Measurements from ENCODE around the gene SHC1.

The SHC1 gene, protein sequence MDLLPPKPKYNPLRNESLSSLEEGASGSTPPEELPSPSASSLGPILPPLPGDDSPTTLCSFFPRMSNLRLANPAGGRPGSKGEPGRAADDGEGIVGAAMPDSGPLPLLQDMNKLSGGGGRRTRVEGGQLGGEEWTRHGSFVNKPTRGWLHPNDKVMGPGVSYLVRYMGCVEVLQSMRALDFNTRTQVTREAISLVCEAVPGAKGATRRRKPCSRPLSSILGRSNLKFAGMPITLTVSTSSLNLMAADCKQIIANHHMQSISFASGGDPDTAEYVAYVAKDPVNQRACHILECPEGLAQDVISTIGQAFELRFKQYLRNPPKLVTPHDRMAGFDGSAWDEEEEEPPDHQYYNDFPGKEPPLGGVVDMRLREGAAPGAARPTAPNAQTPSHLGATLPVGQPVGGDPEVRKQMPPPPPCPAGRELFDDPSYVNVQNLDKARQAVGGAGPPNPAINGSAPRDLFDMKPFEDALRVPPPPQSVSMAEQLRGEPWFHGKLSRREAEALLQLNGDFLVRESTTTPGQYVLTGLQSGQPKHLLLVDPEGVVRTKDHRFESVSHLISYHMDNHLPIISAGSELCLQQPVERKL
- total RNA-seq: 40.3 to 78.6 (median 61.2) reads per million in 18 experiments

DNA sequence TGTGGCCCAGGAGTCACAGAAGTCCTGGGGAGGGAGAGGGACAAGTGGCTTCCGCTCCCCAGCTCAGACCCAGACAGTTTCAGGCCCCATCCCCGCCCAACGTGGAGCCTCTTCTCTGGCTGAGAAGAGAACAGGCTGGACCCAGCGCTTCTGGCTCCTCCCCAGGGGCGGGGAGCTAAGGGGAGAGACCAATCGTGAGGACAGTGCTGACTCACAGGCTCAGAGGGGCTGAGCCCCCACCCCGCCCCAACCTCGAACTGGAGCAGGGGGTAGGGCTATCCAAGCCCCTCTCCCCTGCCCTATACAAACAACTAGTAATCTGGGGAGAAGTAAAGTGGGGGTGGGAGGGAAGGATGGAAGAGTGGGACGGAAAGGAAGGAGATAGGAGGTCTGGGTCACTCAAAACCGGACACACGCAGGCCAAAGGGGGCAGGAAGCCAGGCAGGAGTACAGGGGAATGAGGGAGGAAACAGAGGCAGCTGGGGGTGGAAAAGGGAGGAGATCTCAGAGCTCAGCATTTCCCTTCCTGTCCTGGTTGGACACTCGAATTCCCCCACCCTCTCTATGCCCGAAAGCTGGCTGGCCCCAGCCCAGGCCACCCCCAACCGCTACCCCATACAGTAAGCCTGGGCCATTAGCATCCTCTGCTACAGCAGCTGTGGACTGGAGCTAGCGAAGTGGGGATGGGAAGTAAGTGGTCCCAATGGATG lies at the start of gene SHC1:
SHC1 (minus strand) TSS at position 117 of the 710 bp plus-strand sequence. CDS start 221 bp downstream, outside the sequence.
- DNase-seq: peak; percentile 32 to 45

DNA sequence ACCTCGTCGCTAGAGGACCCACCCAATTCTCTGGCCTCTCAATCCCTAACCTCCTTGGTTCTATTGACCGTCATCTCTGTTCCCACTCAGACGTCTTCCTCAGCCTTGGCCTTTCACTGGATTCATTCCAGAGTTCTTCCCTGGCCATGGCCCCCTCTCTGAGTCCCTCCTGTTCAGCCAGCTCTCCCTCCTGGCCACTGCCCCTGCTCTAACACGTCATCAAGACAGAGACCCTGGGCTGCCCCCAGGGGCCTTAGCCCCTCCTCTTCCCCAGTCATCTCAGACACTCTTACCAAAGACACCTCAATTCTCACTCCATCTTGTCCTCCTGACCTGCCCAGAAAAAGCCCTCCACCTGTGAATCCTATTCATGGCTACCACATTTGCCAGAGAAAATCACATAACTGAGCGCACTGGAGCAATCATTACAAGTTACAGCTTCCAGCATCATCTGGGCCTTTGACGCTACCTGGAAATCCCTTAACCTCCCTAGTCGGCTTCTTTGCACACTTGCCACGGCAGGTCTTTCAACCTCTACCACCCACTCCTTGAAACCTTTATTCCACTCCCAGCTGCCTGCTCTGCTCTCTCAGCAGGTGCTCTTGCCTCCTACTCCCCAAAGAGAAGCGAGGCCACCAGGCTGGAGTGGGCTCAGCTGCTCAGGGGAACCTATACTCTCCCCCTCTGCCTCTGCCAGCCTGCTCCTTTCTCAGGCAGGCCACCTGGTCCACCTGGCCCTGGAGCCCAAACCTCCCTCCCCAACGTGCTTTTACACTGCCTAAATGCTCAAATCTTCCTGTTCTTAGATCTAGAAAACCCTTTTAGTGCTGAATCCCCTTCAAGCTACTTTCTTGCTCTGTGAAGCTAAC lies 49.1 kb upstream of the SHC1 start:
- no peak for DNase-seq

DNA sequence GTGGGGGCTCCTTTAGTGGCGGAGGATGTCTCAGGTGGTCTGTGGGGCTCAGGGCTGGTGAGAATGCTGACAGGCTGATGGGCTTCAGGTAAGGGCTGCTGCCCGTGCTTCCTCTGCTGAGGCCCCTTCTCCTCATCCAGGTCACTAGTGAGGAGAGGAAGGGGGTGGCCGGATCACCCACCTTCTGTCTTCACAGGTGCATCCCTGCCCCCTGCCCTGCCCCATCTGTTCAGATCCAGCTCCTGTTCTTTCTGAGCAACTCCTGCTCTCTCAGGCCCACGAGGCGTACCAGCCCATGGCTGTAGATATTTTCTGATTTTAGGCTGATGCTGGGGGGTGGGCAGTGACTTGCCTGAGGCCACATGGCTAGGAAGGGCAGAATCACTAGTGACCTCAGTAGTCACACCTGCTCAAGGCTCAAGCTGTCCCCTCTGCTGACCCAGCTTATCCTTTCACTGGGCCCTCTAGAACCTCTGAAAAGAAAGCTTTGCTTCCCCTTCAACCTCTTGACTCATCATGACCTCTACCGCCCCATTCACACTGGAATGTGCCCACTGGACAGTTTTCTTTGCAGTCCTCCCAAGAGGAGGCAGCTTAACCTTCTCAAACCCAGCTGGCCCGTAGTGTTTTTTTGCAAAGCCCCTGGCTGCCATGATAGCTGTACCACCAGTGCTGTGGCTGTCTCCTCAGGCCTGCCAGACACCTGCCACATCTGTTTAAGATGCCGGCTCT lies 48.2 kb upstream of the SHC1 start:
- no peak for DNase-seq

DNA sequence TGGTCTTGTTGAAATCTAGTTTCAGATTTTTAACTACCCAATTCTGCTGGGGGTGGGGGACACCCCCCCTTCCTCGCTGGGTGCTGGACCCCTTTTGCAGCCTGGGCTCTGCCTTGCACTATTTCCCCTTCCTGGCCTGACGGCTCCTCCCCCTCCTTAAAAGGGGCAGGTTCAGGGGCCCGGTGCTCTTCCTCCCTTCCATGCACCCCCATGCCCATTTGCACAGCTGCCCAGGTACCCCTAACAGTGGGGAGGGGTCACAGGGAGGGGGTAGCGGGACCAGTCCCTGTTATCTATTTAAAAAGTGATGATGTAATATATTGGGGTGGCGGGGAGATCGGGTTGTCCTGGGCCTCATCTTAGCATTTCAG lies 47.4 kb upstream of the SHC1 start:
- no peak for DNase-seq

DNA sequence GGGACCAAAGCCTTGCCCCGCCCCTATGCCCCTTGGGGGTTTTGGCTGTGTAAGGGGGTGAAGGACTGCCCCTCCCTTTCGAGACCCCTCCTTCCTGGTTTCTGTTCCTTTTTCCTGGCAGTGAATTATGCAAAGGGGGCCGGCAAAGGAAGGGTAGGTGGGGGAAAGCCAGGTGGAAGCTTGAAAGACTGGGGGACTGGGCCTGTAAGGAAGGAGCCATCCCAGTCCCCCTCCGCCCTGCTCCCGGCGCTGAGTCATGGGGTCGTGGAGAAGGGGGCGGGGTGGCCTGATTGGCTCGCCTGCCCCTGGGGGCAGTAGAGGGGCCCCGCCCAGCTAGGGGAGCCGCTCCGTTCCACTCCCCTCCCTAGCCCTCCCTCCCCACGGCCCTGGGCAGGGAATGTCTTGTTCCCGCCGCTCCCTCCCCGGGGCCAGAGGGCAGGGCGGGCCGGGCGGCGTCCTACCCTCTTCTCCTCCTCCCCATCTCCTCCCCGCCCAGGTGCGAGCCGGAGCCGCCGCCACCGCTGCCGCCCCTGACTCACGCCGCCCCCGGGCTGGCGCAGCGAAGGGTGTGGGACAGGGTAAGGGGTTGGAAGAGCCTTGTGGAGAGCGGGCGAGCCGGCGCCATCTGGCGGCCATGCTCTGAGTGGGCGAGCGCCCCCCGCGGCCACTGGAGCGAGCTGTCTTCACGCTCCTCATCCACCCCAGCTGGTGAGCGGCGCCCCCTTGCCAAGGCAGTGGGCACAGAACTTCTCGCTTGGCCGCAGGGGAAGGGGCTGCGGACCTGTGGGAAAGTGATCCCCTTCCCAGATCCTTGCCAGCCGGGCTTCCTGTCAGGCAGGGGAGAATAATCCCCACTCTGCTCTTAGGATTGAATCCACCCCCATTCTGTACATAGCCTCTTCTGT lies 46.7 kb upstream of the SHC1 start:
- DNase-seq: peak; percentile 66 to 72

DNA sequence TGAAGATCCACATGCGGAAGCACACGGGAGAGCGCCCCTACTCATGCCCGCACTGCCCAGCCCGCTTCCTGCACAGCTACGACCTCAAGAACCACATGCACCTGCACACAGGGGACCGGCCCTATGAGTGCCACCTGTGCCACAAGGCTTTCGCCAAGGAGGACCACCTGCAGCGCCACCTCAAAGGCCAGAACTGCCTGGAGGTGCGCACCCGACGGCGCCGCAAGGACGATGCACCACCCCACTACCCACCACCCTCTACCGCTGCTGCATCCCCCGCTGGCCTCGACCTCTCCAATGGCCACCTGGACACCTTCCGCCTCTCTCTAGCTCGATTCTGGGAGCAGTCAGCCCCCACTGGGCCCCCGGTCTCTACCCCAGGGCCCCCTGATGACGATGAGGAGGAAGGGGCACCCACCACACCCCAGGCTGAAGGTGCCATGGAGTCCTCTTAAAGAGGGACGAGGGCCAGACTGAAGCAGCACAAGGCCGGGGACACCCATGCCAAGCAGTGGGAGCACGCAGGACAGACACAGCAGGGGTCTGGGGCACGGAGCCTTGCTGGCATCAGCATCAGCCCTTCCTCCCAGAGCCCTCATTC lies 45.8 kb upstream of the SHC1 start:
- DNase-seq: no peak

DNA sequence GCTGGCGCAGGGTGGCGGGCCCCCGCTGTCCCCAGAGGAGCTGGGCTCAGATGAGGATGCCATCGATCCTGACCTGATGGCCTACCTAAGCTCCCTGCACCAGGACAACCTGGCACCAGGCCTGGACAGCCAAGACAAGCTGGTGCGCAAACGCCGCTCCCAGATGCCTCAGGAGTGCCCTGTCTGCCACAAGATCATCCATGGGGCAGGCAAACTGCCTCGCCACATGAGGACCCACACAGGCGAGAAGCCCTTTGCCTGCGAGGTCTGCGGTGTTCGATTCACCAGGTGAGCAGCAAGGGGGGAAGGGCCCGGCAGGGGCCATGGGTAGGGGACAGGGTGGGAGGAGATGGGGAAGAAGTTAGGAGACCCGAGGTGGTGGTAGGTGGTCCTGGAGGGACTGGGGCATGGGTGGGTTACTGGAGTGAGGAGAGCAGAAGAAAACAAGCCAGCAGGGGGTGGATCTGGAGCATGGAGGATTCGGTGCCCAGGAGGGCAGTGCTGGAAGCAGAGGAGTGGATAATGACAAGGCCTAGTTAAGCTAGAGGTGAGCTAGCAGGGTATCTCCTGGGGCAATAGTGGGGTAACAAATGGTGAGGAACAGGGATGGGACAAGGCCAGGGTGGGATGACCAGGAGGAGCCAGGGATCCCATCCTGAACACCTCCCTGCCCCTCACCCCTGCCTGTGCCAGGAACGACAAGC lies 45.1 kb upstream of the SHC1 start:
- DNase-seq: no peak

DNA sequence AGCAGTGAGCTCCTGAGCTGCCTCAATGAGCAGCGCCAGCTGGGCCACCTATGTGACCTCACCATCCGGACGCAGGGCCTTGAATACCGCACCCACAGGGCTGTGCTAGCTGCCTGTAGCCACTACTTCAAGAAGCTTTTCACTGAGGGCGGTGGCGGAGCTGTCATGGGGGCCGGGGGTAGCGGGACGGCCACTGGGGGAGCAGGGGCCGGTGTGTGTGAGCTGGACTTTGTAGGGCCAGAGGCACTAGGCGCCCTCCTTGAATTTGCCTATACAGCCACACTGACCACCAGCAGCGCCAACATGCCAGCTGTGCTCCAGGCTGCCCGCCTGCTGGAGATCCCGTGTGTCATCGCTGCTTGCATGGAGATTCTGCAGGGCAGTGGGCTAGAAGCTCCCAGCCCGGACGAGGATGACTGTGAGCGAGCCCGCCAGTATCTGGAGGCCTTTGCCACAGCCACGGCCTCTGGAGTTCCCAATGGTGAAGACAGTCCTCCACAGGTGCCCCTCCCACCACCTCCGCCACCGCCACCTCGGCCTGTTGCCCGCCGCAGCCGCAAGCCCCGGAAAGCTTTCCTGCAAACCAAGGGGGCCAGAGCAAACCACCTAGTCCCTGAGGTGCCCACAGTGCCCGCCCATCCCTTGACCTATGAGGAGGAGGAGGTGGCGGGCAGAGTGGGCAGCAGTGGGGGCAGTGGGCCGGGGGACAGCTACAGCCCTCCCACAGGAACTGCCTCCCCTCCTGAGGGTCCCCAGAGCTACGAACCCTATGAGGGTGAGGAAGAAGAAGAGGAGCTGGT lies 44.4 kb upstream of the SHC1 start:
- DNase-seq: no peak

DNA sequence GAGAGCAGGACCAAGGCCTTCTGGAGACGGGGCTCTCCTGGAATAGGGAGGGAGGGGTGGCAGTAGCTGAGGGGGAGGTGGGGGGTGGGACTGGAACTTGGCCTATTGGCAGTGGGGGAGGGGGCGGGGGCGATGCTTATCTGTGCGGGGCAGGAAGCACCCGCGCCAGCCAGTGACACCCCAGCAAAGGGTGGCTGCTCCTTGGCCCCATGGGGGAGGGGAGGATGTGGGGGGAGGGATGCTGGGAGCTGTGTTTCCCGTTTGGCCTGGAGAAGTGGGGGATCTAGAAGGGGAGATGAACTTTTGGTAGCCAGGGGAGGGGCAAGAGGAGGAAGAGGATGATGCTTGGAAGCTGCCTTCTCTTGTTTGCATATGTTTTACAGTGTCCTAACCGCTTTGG lies 43.1 kb upstream of the SHC1 start:
- no peak for DNase-seq

DNA sequence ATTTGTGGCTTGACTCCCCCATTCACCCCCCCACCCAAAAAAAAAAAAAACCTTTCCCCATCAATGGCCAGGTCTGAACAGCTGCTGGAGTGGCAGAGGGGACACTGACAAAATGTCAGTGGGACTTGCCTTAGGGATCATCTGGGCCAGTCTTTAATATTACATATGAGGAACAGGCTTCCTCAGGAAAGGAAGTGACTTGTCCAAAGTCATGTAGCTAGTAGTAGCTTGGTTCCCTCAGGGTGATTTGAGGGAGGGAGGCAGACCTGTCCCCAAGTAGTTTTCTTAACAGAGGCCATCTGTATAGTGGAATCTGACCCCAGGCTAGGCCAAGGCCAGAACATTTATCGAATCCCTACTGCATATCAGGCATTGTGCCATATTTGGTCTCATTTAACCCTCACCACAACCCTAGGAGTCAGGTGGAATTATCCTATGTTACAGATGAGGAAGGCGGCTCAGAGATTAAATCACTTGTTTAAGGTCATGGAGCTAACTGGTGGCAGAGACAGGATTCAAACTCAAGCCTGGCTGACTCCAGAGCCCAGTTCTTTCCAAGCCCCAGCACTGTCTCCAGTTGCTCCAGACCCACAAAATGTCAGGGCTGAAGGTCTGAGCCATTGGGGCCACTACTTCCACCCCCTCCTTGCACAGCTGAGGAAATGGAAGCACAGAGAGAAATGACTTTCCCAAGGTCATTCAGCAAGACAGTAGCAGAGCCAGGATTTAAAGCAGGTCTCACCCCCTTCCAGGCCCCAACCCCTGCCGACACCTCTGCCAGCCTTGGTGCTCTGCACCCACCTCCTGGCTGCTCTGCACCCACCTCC lies 42.4 kb upstream of the SHC1 start:
- DNase-seq: peak in 1 of 2 donors; percentile 50

DNA sequence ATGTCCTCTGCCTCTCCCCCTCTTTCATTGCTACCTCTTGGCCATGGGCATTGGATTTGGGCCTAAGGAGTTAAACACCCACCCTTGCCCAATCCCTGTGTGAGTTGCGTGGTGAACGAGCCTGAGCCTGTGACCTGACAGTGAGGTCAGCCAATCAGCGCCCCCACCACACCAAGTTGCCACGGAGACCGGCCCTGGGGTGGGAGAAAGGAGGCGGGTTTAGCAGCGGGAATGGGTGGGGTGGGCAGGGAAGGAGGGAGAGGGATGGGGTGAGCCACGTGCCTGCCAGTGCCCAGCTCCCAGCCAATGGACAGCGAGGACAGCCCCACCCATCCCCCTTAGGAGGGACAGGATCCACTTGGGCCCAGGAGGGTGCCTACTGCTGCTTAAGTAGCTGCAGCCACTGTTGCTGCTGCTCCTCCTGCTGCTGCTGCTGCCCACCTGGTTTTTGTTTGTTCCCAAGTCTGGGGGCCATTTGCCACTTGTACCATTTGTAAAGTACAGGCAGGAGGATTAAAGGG lies 41.5 kb upstream of the SHC1 start:
- peak; percentile 83 to 86 for DNase-seq

DNA sequence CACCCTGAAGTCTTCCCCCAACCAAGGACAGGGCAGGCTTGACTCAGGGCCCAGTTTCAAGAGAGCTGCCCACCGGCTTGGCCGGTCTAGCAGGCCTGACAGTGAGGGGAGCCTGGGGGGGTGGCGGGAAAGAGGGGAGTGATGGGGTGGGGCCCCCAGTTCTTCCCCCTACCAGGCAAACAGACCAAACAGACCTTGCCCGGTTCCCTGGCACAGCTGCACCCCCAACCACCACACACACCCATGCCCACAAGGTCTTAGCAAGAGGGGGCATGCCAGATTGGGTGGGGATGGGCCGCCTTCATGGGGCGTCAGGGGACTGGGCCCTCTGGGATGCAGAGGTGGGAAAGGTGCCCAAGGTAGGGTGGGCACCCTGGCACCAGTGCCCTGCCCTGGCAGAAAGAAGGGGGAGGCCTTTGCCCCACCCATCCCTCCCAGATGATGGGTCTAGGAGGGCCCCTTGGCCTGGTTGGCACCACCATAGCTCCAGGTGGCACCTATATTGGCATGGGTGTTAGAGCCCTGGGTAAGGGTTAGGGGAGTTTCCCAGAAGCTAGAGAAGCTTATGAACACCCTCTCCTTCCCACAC lies 41.0 kb upstream of the SHC1 start:
- no peak for DNase-seq

DNA sequence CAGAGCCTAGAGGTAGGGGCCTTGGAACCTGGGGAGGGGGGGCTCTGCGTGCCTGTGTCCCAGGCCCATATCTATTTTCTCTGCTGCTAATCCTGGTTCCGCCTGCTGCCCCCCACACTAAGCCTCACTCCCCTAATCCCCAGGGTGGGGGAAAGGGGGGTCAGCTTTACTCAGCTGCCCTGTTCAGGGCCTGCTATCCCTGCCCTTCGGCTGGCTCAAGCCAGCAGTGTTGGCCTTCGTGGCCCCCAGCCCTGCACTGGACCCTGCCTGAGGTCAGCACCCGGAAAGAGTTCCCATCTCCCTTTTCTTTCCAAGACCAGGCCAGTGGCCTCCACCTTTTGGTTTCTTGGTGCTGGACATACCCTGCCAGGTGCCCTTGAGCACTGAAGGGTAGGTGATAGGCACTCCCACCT lies 40.5 kb upstream of the SHC1 start:
- DNase-seq: no peak

DNA sequence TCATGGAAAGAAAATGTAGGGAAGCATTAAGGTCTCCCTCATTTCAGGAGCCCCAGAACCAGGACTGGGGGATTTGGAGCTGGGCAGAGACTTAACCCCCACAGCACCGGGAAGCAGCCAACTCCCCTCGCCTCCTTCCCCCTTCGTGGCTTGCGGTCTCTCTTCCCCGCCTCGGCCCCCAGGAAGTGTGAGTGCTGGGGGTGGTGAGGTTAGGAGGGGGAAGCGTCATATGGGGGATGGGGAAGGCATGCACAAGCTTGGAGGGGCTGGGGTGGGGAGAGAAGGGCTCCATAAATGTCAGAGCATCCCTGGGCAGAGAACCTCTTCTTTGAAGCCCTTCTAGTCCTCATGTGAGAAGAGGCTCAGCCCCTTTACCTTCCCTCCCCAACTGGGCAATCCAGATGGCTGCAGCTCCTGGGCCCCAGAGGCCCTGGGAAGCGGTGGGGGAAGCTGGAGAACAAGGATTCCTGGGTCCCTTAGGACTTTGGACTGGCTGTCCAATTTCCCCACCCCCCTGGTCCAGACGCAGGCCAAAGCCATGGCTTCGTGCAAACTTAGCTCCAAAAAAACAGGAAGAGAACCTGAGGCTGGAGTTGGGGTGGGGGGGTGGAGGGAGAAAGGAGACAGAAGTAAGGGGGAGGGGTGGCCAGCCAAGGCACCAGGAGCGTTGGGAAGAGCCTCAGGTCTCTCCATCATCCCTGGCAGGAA lies 39.8 kb upstream of the SHC1 start:
- peak in 1 of 2 donors; percentile 42 for DNase-seq

DNA sequence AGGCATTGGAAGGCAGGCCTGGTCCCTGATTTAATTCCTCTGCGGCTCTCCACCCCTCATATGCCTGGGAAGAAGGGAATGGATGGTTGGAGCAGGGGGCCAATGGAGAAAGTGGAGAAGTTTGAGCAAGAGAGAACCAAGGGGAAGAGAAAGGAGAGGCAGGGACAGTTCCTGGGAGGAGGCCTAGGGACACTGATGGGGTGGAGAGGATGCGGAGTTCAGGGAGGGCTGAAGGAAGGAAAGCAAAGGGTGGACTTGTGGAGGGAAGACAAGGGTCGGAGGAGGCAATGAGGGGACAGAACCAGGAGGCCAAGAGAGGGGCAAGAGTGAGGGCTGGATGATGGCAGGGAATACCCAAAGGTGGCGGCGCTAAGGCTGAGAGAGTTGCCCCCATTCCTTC lies 39.2 kb upstream of the SHC1 start:
- DNase-seq: no peak

DNA sequence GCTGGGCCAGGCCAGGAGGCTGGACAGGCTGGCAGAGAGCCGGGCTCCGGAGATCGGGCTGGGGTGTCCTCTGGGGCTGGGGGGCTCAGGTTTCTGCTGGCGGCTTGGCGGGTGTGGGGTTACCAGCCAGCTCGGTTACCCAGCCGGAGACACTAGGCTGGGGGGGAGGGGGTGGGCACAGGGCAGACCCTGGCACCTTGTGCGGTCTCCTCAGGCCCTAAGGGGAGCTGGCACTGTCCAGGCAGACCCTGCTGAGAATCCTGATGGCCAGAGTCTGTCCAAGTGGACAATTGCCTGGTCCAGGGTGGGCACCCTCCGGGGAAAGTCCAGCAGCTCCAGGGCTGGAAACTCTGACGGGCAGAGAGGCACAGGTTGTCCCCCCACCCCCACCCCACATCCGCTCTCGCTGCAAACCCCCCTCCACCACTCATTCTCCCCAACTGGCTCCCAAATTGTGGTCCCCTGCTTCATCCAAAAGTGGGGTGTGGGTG lies 38.7 kb upstream of the SHC1 start:
- DNase-seq: no peak
